Stimulated activated CD4-positive, alpha-beta T cell treated with anti-CD3 and anti-CD28 coated beads, Interleukin-1b, Interleukin-23, amount 100 ng/mL, for 48 hours (primary cell): ENCODE measurements around the gene RHOF.

Source experiments
- DNase-seq: peaks from one replicate; pipeline ENCODE4 v3.0.0-alpha.2; 2020

Gene RHOF

GRCh38 chr12:121740847-121741246, 52.6 kb downstream of the RHOF start:
- no peak for DNase-seq

GRCh38 chr12:121738340-121738858, 55.1 kb downstream of the RHOF start:
- DNase-seq = no peak

- no peak for DNase-seq
These were observed 59.6 kb downstream of the RHOF start for GRCh38 chr12:121733849-121734248.

GRCh38 chr12:121731473-121731872, 62.0 kb downstream of the RHOF start:
- no peak for DNase-seq

GRCh38 chr12:121729021-121729420, 64.5 kb downstream of the RHOF start:
- no peak for DNase-seq
